NCI-H1105 (cell line): Measurements from ENCODE around the gene PRDM7.
"Not testable (repeated sequence)": the region's sequence is repeated elsewhere in the genome, so short reads cannot be mapped to it uniquely, and the experiment has no call there.

ENCODE experiments used
- DNase-seq: peaks from one replicate; lab custom pipeline; 2025; lab: John Stamatoyannopoulos, UW

The PRDM7 gene

GRCh38 chr16:90012991-90013745 lies 64.0 kb downstream of the PRDM7 start:
- DNase-seq: no peak

GRCh38 chr16:90011908-90012501 lies 65.1 kb downstream of the PRDM7 start:
- DNase-seq: no peak

- no peak for DNase-seq
Measured at GRCh38 chr16:90011508-90011819, 65.7 kb downstream of the PRDM7 start.

GRCh38 chr16:90010676-90011507 lies 66.2 kb downstream of the PRDM7 start:
- no peak for DNase-seq

GRCh38 chr16:90009172-90009899 lies 67.8 kb downstream of the PRDM7 start:
- no peak for DNase-seq

GRCh38 chr16:90008708-90009145 lies 68.4 kb downstream of the PRDM7 start:
- no peak for DNase-seq

- DNase-seq: not testable (repeated sequence)
Measured at GRCh38 chr16:90007635-90008234, 69.4 kb downstream of the PRDM7 start.

GRCh38 chr16:90007015-90007414 lies 70.1 kb downstream of the PRDM7 start:
- DNase-seq: no peak
